Colonic mucosa (tissue), 4 donors: ENCODE data around the gene SOX18. TPM values are rescaled to one million over a fixed set of nuclear protein-coding genes. Genes with fewer than 3 reads are reported as not detected.

Experiments
- DNase-seq: peaks from one replicate; pipeline ENCODE4 v3.0.0-alpha.2; 2020
- H3K27ac ChIP-seq: fragments of 200-600 bp; one replicate; pipeline ENCODE4 v1.8.0; 2021
- H3K27me3 ChIP-seq: fragments of 200-600 bp; one replicate; pipeline ENCODE4 v1.8.0; 2021
- H3K36me3 ChIP-seq: fragments of 200-600 bp; one replicate; pipeline ENCODE4 v1.8.0; 2021
- H3K4me1 ChIP-seq: fragments of 200-600 bp; one replicate; pipeline ENCODE4 v1.8.0; 2021; ENCODE audit warnings: mild to moderate bottlenecking
- H3K4me3 ChIP-seq: fragments of 200-600 bp; one replicate; pipeline ENCODE4 v1.8.0; 2021
- H3K9ac ChIP-seq, 2 donors: one replicate each; pipeline ENCODE4 v1.7.0; 2013; ENCODE audit warnings: control low read depth in 2 of 2, low read depth in 2 of 2, low read length in 2 of 2
- H3K9me3 ChIP-seq: fragments of 200-600 bp; one replicate; pipeline ENCODE4 v1.8.0; 2021
- CTCF ChIP-seq: fragments of 200-600 bp; IDR thresholded peaks from one replicate; pipeline ENCODE4 v1.8.0; 2022; ENCODE audit warnings: antibody characterized with exemption, mild to moderate bottlenecking
- intact Hi-C: fragments of 100-400 bp; cut with DNase I; formaldehyde crosslinking; loops from one replicate; pipeline ENCODE4 v1.14.1; 2022
- total RNA-seq, 2 donors: library from RNA; stranded (reverse); fragmentation: NEBNext Ultra II Directional in 1 of 2; extraction: Animal tissue kit (Norgen Biotek cat#: 25700) in 1 of 2; gene quantifications; one replicate each; pipeline ENCODE4 v1.2.1, GENCODE V29; 2021
- donor health status: healthy.
- donor health status: DM: no; HTN: no; CAD: no.
- donor health status: DM: no; HTN: no; CAD: no.

SOX18 gene
- total RNA-seq, 2 donors from 2014 or later: 8.4 to 26.8 TPM

DNA sequence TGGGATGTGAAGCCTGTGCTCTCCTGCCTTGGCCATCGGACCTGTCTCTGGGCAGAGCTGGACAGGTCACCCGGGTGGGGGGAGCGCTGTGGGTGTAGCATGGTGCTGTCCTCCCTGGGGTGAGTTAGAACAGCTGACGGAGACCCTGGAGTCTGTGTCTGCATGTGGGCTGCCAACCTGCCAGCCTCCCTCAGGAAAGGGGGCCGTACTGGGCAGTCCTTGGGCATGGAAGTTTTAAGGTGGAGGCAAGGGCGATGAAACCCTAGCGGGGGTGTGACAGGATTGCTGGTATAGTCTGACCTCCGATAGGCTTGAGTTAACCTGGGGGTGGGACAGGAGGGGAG, 2.4 kb downstream of the SOX18 start:
- Histone ChIP-seq H3K36me3 (no peaks in the 10 kb centered on the region), H3K9ac (no peak overlapping the region), H3K4me3 (no peak overlapping the region), H3K4me1 (no peaks in the 10 kb centered on the region), H3K27me3 (peaks cover 63% of the 10 kb centered on the region), H3K9me3 (no peaks in the 10 kb centered on the region), H3K27ac (no peak overlapping the region)
- DNase-seq: no peak
- intact Hi-C loops: no loop called here
- no peak for TF ChIP-seq CTCF

- no peak overlapping the region for H3K4me3 ChIP-seq
- no peaks in the 10 kb centered on the region for H3K4me1 ChIP-seq
- no peak overlapping the region for H3K27ac ChIP-seq
- H3K9ac ChIP-seq: no peak overlapping the region
- TF ChIP-seq CTCF: no peak
- H3K27me3 ChIP-seq: peaks cover 63% of the 10 kb centered on the region
- intact Hi-C loops: no loop called here
- H3K36me3 ChIP-seq: no peaks in the 10 kb centered on the region
- DNase-seq: no peak
- H3K9me3 ChIP-seq: no peaks in the 10 kb centered on the region
Observed at GRCh38 chr20:64045346-64046011, 4.0 kb downstream of the SOX18 start.

- Histone ChIP-seq H3K27ac (no peak overlapping the region), H3K4me3 (no peak overlapping the region), H3K36me3 (no peaks in the 10 kb centered on the region), H3K9me3 (no peaks in the 10 kb centered on the region), H3K9ac (no peak overlapping the region), H3K27me3 (peaks cover 58% of the 10 kb centered on the region), H3K4me1 (no peaks in the 10 kb centered on the region)
- intact Hi-C loops: no loop called here
- DNase-seq: no peak
- no peak for TF ChIP-seq CTCF
Observed at GRCh38 chr20:64044484-64045247, 4.8 kb downstream of the SOX18 start.

GRCh38 chr20:64043768-64044167, 5.7 kb downstream of the SOX18 start:
- Histone ChIP-seq H3K27me3 (peaks cover 54% of the 10 kb centered on the region), H3K9me3 (no peaks in the 10 kb centered on the region), H3K27ac (no peak overlapping the region), H3K36me3 (no peaks in the 10 kb centered on the region), H3K4me3 (no peak overlapping the region), H3K4me1 (no peaks in the 10 kb centered on the region), H3K9ac (no peak overlapping the region)
- intact Hi-C loops: no loop called here
- no peak for TF ChIP-seq CTCF
- DNase-seq: no peak

DNA sequence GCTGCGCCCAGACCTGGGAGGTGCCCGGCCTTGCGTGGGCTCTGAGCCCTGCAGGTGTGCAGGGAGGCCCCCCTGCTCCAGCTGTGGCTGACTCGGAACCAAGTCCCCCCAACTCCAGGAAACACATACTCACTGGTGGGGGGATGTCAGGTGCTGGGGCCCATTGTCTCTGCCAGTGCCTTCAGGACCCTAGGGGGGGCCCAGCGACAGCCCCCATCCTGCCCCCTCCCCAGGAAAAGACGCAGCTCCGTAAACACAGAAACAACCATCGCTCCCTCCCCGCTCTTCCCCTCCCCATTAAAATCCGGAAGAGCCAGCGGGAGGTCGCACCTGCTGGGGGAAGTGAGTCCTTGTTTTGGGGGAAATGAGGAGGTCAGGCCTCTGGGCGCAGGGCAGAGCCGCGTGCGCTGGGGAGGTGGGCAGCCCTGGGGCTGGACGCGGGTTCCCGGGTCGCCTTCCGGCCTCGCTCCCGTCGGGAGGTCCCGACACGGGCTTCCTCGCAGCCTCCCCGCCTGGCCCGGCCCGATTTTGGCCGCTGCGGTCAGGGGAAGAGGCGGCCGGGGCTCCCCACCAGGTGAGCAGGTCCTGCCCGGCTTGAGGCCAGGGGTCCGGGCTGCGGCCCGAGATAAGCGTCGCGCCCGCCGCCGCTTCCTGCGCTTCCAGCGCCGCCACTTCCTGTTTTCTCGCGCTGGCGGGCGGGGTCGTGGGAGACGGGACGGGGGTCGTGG, 7.2 kb downstream of the SOX18 start:
- peak overlapping the region; percentile 31 for H3K4me3 ChIP-seq
- no peaks in the 10 kb centered on the region for H3K36me3 ChIP-seq
- peaks cover 6% of the 10 kb centered on the region for H3K4me1 ChIP-seq
- intact Hi-C loops: no loop called here
- no peak for DNase-seq
- peak overlapping the region; percentile 19 to 50 for H3K9ac ChIP-seq
- peaks cover 43% of the 10 kb centered on the region for H3K27me3 ChIP-seq
- no peaks in the 10 kb centered on the region for H3K9me3 ChIP-seq
- H3K27ac ChIP-seq: no peak overlapping the region
- TF ChIP-seq CTCF: no peak
